ENCODE data around the gene FAM110A. TPM values are rescaled to one million over a fixed set of nuclear protein-coding genes. Genes with fewer than 3 reads are reported as not detected.

FAM110A gene
- total and polyA plus RNA-seq, 2 donors (not counting 3 experiments of a cell fraction or from before 2014, with no cell fraction given) = 4.6 to 5.4 TPM

- no peak overlapping the region for H3K27ac ChIP-seq (ENCODE audit: insufficient read depth, low read depth, low read length)
- H3K4me1 ChIP-seq (ENCODE audit: control insufficient read depth, extremely low read depth, insufficient read depth, low read length) = no peaks in the 10 kb centered on the region
- no TSS peak for BruUV-seq (replicated peaks)
- H4K20me1 ChIP-seq (replicated peaks; ENCODE audit: control insufficient read depth, extremely low read depth, insufficient read depth, low read length) = no peaks in the 10 kb centered on the region
- no peak overlapping the region for H2AFZ ChIP-seq (ENCODE audit: low read depth, low read length)
- dilution Hi-C loops (cut with MboI; ENCODE audit: extremely low pct_ligation_motif_present, low sequenced_read_pairs) = no loop called here
- no peak for FAIRE-seq
- H3K9me1 ChIP-seq (replicated peaks; ENCODE audit: control insufficient read depth, extremely low read depth, insufficient read depth, low read length) = no peaks in the 10 kb centered on the region
- TF ChIP-seq MYC (IDR thresholded peaks at IDR 0.05; ENCODE audit: low read depth, low read length) (no peak), POLR2AphosphoS5 (IDR thresholded peaks at IDR 0.05; ENCODE audit: insufficient read depth, low read depth, low read length) (no peak), EZH2 (IDR thresholded peaks at IDR 0.05; ENCODE audit: borderline replicate concordance, low read depth, low read length, severe bottlenecking) (no peak), JUN (IDR thresholded peaks at IDR 0.05; ENCODE audit: borderline replicate concordance, insufficient read depth, insufficient read length, low read depth) (no peak), GATA2 (IDR thresholded peaks at IDR 0.05; ENCODE audit: insufficient read depth, insufficient read length, low read depth, low read length) (no peak), FOS (IDR thresholded peaks at IDR 0.05; ENCODE audit: borderline replicate concordance, insufficient read depth, low read length) (no peak), CTCF (IDR thresholded peaks at IDR 0.05; ENCODE audit: extremely low read depth in 1 of 2, insufficient read depth in 1 of 2, low read depth in 1 of 2, low read length in 2 of 2) (no peak), POLR2A (IDR thresholded peaks at IDR 0.05; ENCODE audit: low read depth, low read length) (no peak)
- TF ChIP-seq, protein P1, sequence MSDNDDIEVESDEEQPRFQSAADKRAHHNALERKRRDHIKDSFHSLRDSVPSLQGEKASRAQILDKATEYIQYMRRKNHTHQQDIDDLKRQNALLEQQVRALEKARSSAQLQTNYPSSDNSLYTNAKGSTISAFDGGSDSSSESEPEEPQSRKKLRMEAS (IDR thresholded peaks at IDR 0.05; ENCODE audit: insufficient read depth, insufficient read length) = no peak
- no peak for DNase-seq (ENCODE audit: low read depth, low spot score)
- H3K79me2 ChIP-seq (ENCODE audit: control insufficient read depth, insufficient read depth, low read length) = no peaks in the 10 kb centered on the region
- H3K9me3 ChIP-seq (replicated peaks; ENCODE audit: control insufficient read depth, insufficient read depth, low read length) = no peaks in the 10 kb centered on the region
- no peak overlapping the region for H3K4me3 ChIP-seq (replicated peaks in 1 of 3; ENCODE audit: insufficient read depth in 1 of 3, low read depth in 1 of 3, low read length in 3 of 3)
- no peak overlapping the region for H3K4me2 ChIP-seq (ENCODE audit: insufficient read depth, low read length)
- CTCF ChIA-PET = interaction anchor here (0.6 to 7.3 kb wide), 38 partner anchors 8 to 686 kb away, joined by 3 to 441 read pairs (median 4); partner anchors contain the start of gene FAM110A
- no peak overlapping the region for H3K9ac ChIP-seq (replicated peaks; ENCODE audit: extremely low read depth, insufficient read depth, low read length)
- POLR2A ChIA-PET = interaction anchor here (0.6 to 1.2 kb wide), 2 partner anchors 14 to 140 kb away, joined by 5 to 6 read pairs; no protein-coding TSS in a partner anchor
- intact Hi-C loops (cut with micrococcal nuclease) = loop anchor here (2.0 kb wide), 2 partner anchors 27 to 367 kb away; partner anchors contain the start of gene TMEM74B
- H3K36me3 ChIP-seq (ENCODE audit: control insufficient read depth in 2 of 2, extremely low read depth in 1 of 2, insufficient read depth in 2 of 2, low read length in 2 of 2) = no peaks in the 10 kb centered on the region
- H3K27me3 ChIP-seq (ENCODE audit: control insufficient read depth in 2 of 2, insufficient read depth in 2 of 2, low read length in 2 of 2) = peaks cover 0 to 1% of the 10 kb centered on the region in 2 experiments
These were observed 15.4 kb upstream of the FAM110A start for GRCh38 chr20:818001-818664.
